KBM-7 (cell line): ENCODE results near the gene EFHD2.
"Not testable (repeated sequence)": the region's sequence is repeated elsewhere in the genome, so short reads cannot be mapped to it uniquely, and the experiment has no call there.

Source experiments
- DNase-seq: peaks from one replicate; pipeline ENCODE4 v3.0.0-alpha.2; 2015
- in situ Hi-C: fragments of 300-500 bp; cut with MboI; formaldehyde crosslinking; loops from 2 replicates; pipeline ENCODE4 v1.14.3; 2020; ENCODE audit warnings: low sequenced_read_pairs, low pct_unique_long_range_greater_than_20kb, mixed read lengths

EFHD2 gene

GRCh38 chr1:15426492-15427279, 17.0 kb downstream of the EFHD2 start:
- no peak for DNase-seq
- in situ Hi-C loops, result no loop called here

GRCh38 chr1:15427280-15427666, 17.6 kb downstream of the EFHD2 start:
- in situ Hi-C loops, result no loop called here
- DNase-seq, result no peak

- in situ Hi-C loops, result not testable (repeated sequence)
Measured at GRCh38 chr1:15428252-15428651, 18.6 kb downstream of the EFHD2 start.

DNA sequence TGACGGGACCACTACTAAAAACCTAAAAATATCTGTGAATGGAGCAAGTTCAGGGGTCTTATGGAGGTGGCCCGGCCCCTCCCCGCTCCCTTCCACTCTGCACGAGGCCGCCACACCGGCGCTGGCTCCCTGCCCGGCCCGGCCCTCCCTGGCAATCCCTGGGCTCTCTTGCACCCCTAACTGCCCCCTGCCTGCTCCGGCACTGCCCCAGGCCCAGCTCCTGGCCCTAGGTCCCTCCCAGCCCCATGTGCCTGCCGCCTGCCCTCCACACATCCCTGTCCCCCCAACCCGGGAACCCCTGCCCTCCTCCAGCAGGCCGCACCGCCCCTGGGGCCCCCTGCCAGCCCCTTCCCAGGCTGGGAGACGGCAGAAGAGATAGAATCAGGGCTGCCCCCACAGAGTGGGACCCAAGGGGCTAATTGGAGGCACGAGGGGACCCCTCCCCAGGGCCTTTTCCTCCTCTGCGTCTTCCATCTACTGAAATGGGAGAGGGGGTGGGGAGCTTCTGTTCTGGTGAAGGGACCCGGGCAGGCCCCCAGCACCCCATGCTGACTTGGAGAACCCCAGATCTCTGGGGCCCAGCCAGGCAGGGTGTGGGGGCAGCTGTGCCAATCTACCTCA, 19.2 kb downstream of the EFHD2 start:
- DNase-seq, result no peak
- in situ Hi-C loops, result no loop called here

More at GRCh38 chr1:15428252-15428651, 18.6 kb downstream of the EFHD2 start:
- DNase-seq, result not testable (repeated sequence)

DNA sequence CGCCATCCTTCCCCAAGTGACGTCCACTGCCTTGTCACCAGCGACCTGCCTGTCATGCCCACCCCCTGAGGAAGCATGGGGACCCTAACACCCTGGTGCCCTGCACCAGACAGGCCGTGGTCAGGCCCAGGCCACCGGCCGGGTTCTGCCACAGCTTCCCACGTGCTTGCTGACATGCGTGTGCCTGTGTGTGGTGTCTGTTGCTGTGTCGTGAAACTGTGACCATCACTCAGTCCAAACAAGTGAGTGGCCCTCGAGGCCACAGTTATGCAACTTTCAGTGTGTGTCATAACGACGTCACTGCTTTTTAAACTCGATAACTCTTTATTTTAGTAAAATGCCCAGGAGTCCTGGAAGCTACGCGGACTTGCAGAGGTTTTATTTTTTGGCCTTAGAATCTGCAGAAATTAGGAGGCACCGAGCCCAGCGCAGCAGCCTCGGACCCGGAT, 20.0 kb downstream of the EFHD2 start:
- in situ Hi-C loops, result no loop called here
- DNase-seq, result no peak

DNA sequence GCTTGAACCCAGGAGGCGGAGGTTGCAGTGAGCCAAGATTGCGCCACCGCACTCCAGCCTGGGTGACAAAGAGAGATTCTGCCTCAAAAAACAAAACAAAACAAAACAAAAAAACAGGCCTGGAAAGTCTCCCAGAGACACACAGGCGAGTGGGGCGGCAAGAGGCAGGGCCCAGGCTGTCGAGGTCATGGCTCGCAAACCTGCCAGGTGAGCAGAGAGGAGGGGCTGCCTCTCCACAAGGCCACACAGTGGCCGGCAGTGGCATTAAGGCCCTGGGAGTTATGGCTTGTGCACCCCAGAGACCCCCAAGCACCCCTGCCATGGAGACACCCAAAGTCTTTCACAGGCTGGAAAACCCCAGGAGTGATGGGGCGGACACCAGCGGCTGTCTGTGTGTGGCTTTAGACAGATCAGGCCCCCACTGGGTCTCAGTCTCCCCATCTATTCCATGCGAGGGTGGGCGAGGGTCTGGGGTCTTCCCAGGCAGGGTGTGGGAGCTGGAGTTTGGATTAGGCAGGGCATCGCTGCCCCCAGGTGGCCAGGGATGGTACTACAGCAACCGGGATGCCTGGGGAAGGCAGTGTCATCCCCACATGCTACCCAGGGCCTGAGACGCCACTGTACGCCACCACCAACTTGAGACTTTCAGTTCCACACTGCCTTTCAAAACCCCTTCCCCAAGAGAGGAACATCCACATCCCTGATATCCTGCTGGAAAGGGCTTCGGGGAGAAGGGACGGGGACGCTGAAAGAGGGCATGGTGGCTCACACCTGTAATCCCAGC, 21.3 kb downstream of the EFHD2 start:
- peak; percentile 74 for DNase-seq
- in situ Hi-C loops, result no loop called here

DNA sequence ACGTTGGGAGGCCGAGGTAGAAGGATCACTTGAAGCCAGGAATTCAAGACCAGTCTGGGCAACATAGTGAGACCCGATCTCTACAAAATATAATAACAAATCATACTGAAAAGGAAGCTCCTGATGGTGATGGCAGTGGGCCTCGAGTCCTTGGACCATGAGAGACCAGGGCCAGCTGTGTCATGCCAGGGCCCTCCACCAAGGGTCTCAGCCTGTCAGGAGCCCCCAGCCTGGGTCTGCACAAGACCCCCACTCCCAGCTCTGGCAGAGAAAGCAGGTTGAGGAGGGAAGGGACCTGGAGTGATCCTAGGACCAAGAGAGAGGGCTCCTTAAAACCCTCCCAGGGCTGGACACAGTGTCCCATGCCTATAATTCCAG, 21.9 kb downstream of the EFHD2 start:
- in situ Hi-C loops, result no loop called here
- no peak for DNase-seq

DNA sequence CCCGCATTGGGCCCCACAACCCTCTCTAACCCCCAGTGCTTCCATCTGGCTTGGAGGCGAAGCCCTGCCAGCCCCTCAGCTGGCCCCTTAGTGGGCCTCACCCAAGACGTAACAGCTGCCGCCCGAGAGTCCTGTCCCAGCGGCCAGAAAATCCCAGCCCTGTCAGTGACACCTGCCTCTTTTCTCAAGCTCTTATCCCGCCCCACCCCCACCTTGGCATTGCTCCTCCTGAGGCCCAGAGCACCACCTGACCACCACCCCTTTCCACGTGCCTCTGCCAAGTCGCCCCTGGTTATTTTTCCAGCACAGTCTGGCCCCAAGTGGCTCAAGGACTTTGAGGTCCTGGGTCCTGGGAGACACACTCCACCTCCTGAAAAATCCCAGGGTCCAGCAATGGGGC, 22.6 kb downstream of the EFHD2 start:
- no peak for DNase-seq
- in situ Hi-C loops, result no loop called here

DNA sequence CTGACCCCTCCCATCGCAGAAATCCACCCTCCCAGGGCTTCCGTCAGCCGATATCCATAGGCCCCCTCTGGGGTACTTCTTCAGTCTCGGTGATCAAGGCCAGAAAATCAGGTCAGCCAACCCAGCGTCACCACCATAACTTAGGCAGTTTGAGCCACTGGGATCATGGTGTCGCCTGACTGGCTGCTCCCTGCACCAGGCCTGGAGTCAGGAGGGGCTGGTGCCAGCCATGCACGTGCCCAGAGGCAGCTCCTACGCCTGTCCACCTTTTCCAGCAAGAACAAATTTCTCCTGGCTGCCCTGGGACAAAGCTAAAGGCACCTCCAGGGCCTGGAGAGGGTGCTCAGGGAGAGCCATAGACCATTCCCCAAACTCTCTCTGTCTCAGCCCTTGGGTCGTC, 23.8 kb downstream of the EFHD2 start:
- DNase-seq, result no peak
- in situ Hi-C loops, result no loop called here

GRCh38 chr1:15434739-15435138, 25.1 kb downstream of the EFHD2 start:
- peak; percentile 54 for DNase-seq
- in situ Hi-C loops, result not testable (repeated sequence)

DNA sequence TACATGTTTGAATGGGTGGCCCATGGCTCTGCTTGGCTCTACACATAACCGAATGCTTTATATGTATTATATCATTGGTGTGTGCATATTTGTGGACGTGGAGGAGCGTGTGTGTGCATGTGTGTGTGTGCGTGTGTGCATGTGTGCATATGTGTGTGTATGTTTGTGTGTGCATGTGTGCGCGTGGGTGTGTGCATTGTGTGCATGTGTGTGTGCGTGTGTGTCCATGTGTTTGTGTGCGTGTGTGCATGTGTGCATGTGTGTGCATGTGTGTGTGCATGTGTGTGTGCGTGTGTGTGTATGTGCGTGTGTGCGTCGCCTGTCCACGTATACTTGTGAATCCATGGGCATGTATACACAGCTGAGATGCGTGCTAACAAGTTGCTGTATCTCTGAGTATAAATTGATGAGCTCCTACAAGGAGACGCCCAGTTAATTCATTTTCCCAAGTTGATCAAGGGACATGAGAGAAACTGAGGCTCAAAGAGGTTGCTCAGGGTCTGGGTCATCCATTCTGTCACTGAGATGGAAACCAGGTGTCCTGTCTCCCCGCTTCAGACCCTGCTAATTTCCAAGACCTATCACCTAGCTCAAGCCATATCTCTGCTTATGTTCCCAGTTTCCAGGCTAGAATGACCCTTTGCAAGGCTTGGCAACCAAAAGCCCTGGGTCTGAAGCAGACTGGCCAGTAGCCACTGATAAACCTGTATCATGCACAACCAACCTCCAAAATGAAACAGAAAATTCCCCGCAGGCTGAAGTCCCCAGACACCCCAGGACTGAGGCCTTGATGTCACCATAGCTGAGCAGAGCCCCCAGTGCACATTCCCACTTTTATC, 25.8 kb downstream of the EFHD2 start:
- in situ Hi-C loops, result no loop called here
- no peak for DNase-seq

DNA sequence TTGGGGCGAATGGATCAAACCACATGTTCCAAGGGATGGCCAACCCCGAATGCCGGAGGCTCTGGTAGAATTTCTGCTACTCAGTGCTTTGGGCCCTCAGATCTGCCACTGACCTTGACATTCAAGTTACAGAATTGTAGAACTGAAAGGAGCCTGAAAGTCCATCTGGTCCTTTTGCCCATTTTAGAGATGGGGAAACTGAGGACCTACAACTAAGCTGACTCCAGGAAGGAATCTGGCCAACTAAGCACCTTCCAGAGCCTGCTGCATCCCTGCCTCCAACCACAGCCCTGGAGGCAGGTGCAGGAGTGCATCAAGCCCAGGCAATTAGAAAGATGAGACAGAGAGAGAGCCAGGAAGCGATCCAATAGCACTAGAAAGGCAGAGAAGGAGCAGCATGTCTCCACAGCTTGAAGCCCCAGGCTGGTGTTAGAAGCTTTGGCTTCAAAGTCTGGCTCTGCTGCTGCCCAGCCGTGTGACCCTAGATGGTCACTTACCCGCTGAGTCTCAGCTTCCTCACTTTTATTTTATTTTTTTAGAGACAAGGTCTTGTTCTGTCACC, 27.3 kb downstream of the EFHD2 start:
- in situ Hi-C loops, result no loop called here

GRCh38 chr1:15439325-15439724, 29.6 kb downstream of the EFHD2 start:
- no peak for DNase-seq
- in situ Hi-C loops, result no loop called here

More for the DNA sequence above, 27.3 kb downstream of the EFHD2 start:
- no peak for DNase-seq

- in situ Hi-C loops, result no loop called here
- DNase-seq, result no peak
Measured at GRCh38 chr1:15440357-15440756, 30.7 kb downstream of the EFHD2 start.

DNA sequence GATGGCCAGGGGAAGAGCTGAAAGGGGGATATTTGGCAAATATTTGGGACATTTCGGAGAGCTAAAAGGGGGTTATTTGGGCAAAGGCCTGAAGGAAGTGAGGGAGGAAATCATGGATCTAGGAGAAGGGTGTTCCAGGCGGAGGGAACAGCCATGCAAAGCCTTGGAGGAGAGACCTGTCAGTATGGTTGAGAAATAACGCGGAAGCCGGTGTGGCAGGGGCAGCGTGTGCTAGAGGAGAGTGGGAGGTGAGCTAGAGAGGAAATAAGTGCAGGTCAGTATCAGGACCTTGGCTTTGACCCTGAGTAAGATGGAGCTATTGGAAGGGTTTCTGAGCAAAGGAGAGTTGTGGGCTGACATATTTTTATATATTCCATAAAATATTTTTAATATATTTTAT, 31.6 kb downstream of the EFHD2 start:
- in situ Hi-C loops, result no loop called here
- DNase-seq, result no peak

DNA sequence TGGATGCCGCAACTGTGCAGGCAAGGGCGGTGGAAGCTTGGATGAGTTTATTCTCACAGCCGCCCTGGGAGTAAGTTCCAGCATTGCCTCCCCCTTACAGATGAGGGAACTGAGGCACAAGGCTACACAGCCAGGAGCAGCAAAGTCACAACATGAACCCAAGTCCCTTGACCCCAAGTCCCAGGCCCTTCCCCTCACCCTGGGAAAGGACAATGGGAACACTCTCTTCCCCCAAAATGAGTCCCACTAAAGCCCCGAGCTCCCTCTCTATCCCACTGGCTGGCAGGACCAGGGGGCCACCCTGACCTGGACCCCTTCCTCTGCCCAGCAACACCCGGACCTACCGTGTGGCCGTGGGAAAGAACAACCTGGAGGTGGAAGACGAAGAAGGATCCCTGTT, 32.4 kb downstream of the EFHD2 start:
- in situ Hi-C loops, result no loop called here
- no peak for DNase-seq

- in situ Hi-C loops, result no loop called here
- DNase-seq, result no peak
Measured at GRCh38 chr1:15442759-15443158, 33.1 kb downstream of the EFHD2 start.

DNA sequence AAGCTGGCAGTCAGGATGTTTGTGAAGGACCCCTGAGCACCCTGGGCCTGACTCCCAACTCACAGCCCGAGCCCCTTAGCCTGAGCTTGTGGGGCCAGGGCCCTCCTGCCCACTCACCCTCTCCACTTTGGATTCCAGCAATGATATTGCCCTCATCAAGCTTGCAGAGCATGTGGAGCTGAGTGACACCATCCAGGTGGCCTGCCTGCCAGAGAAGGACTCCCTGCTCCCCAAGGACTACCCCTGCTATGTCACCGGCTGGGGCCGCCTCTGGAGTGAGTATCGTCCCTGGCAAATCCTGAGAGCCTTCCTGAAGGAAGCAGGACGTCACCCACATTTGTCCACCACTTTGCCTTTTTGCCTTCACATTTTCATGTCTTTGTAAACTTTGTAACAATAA, 33.6 kb downstream of the EFHD2 start:
- in situ Hi-C loops, result no loop called here
- DNase-seq, result no peak
